ENCODE results near the gene TOGARAM1. TPM values are rescaled to one million over a fixed set of nuclear protein-coding genes. Genes with fewer than 3 reads are reported as not detected.

The TOGARAM1 gene
- total RNA-seq, 1 donor from 2014 or later: 12.6 TPM

DNA sequence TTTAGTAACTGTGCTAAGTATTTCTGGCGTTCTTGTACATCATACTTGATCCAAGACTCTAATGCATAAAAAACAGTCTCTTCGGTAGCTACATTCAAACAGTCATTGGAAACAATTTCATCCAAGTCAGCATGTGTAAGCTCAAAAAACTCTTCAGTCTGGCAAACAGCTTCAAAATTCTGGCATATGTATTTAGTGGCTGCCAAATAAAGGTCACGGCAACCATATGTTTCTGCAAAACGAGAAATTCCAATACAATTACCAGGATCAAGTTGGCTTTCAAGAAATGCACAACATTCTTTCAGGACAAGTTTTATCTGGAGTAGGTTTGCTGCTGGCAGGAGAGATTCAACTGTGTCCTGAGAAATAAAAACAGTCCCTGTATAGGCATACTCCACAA lies 16.7 kb upstream of the TOGARAM1 start:
- ATAC-seq: no peak
- H3K4me3 ChIP-seq: no peak overlapping the region
- intact Hi-C loops (cut with DNase I): no loop called here

GRCh38 chr14:44951051-44951450 lies 10.9 kb upstream of the TOGARAM1 start:
- intact Hi-C loops (cut with DNase I): no loop called here
- H3K4me3 ChIP-seq: no peak overlapping the region
- peaks cover 6% of the 10 kb centered on the region for H3K4me1 ChIP-seq
- TF ChIP-seq, protein P1, sequence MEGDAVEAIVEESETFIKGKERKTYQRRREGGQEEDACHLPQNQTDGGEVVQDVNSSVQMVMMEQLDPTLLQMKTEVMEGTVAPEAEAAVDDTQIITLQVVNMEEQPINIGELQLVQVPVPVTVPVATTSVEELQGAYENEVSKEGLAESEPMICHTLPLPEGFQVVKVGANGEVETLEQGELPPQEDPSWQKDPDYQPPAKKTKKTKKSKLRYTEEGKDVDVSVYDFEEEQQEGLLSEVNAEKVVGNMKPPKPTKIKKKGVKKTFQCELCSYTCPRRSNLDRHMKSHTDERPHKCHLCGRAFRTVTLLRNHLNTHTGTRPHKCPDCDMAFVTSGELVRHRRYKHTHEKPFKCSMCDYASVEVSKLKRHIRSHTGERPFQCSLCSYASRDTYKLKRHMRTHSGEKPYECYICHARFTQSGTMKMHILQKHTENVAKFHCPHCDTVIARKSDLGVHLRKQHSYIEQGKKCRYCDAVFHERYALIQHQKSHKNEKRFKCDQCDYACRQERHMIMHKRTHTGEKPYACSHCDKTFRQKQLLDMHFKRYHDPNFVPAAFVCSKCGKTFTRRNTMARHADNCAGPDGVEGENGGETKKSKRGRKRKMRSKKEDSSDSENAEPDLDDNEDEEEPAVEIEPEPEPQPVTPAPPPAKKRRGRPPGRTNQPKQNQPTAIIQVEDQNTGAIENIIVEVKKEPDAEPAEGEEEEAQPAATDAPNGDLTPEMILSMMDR (IDR thresholded peaks at IDR 0.05): no peak
- no peak for DNase-seq
- no peaks in the 10 kb centered on the region for H3K27me3 ChIP-seq
- ATAC-seq: no peak
- H3K36me3 ChIP-seq: peaks cover 10% of the 10 kb centered on the region
- H3K27ac ChIP-seq: no peak overlapping the region
- no peaks in the 10 kb centered on the region for H3K9me3 ChIP-seq

More for the DNA sequence above, 16.7 kb upstream of the TOGARAM1 start:
- no peak for DNase-seq
- no peak overlapping the region for H3K27ac ChIP-seq
- peaks cover 34% of the 10 kb centered on the region for H3K36me3 ChIP-seq
- no peaks in the 10 kb centered on the region for H3K4me1 ChIP-seq
- no peaks in the 10 kb centered on the region for H3K27me3 ChIP-seq
- no peaks in the 10 kb centered on the region for H3K9me3 ChIP-seq
- TF ChIP-seq, protein P1 (IDR thresholded peaks at IDR 0.05): no peak

GRCh38 chr14:44952391-44953110 lies 9.4 kb upstream of the TOGARAM1 start:
- DNase-seq (no peak), ATAC-seq (no peak)
- H3K4me1 ChIP-seq: peaks cover 8% of the 10 kb centered on the region
- H3K27ac ChIP-seq: no peak overlapping the region
- intact Hi-C loops (cut with DNase I): no loop called here
- H3K9me3 ChIP-seq: no peaks in the 10 kb centered on the region
- peaks cover 10% of the 10 kb centered on the region for H3K36me3 ChIP-seq
- no peaks in the 10 kb centered on the region for H3K27me3 ChIP-seq
- TF ChIP-seq, protein P1 (IDR thresholded peaks at IDR 0.05): no peak
- H3K4me3 ChIP-seq: no peak overlapping the region

DNA sequence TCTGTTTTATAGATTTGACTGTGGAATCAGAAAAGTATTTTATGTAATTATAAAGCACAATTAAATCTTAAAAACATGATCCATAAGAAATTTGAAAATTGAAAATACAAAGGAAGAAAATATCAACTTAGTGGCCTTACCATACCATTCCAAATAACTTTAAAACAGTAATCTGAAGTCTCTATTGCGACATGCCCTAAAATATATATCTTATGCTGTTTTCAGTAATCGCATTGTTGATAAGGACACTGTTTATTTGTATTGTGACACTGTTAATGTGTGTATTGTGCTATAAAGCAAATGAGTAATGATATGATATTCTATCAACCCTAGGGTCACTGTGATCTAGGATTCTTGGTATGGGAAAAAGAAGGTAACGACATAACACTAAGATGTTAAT lies 7.2 kb upstream of the TOGARAM1 start:
- Histone ChIP-seq H3K4me1 (peaks cover 29% of the 10 kb centered on the region), H3K9me3 (no peaks in the 10 kb centered on the region), H3K27me3 (no peaks in the 10 kb centered on the region), H3K4me3 (no peak overlapping the region), H3K27ac (no peak overlapping the region), H3K36me3 (peaks cover 10% of the 10 kb centered on the region)
- ATAC-seq: no peak
- intact Hi-C loops (cut with DNase I): no loop called here
- no peak for DNase-seq
- TF ChIP-seq, protein P1 (IDR thresholded peaks at IDR 0.05): no peak

- ATAC-seq: no peak
- no peak overlapping the region for H3K4me3 ChIP-seq
- intact Hi-C loops (cut with DNase I): no loop called here
- no peak for DNase-seq
- TF ChIP-seq, protein P1 (IDR thresholded peaks at IDR 0.05): no peak
- no peaks in the 10 kb centered on the region for H3K9me3 ChIP-seq
- no peaks in the 10 kb centered on the region for H3K27me3 ChIP-seq
- H3K36me3 ChIP-seq: peaks cover 10% of the 10 kb centered on the region
- peaks cover 37% of the 10 kb centered on the region for H3K4me1 ChIP-seq
- H3K27ac ChIP-seq: no peak overlapping the region
These were observed 6.5 kb upstream of the TOGARAM1 start for GRCh38 chr14:44955528-44955927.

Data from upper lobe of right lung (tissue), 1 donor.